CD4-positive, alpha-beta T cell (primary cell): ENCODE results near the gene LRWD1. TPM values are rescaled to one million over a fixed set of nuclear protein-coding genes. Genes with fewer than 3 reads are reported as not detected.
A peak's percentile ranks its signal among the peaks of the same experiment; 100 is the strongest.

Source experiments
- ATAC-seq: fragments of 200-7000 bp; cut with Tn5 transposase; one replicate; pipeline ENCODE4 v1.10.0; 2022; ENCODE audit warnings: mild to moderate bottlenecking; ENCODE audit not compliant: poor library complexity
- CTCF ChIA-PET: fragments of 350-600 bp; sonication (Branson Sonifier 250); formaldehyde crosslinking; loops from one replicate; lab custom pipeline; 2021; ENCODE audit warnings: antibody characterized with exemption, inconsistent platforms; lab: Charles Lee
- POLR2A ChIA-PET: fragments of 350-600 bp; sonication (Branson Sonifier 250); formaldehyde crosslinking; loops from one replicate; lab custom pipeline; 2021; ENCODE audit warnings: antibody characterized with exemption, inconsistent platforms; lab: Charles Lee
- DNase-seq, 14 experiments: peaks; one replicate each; pipeline ENCODE4 v3.0.0-alpha.2; 2013 to 2020; ENCODE audit warnings: mixed read lengths in 2 of 14
- H3K27ac ChIP-seq, 2 donors: one replicate each; pipeline versions ENCODE4 v1.5.1 to v1.7.0; 2013; ENCODE audit warnings: low read length in 2 of 2, low read depth in 1 of 2, mild to moderate bottlenecking in 1 of 2
- H3K27me3 ChIP-seq, 2 experiments: 1 replicate in 1 of 2; 2 replicates in 1 of 2; pipeline versions ENCODE4 v1.6.1 to v1.7.0; 2013; ENCODE audit warnings: low read length in 2 of 2, control low read depth in 1 of 2, mild to moderate bottlenecking in 1 of 2, moderate library complexity in 1 of 2; ENCODE audit not compliant: insufficient read depth in 2 of 2, control insufficient read depth in 1 of 2
- H3K36me3 ChIP-seq: one replicate; pipeline ENCODE4 v1.6.1; 2013; ENCODE audit warnings: low read length, control low read depth; ENCODE audit not compliant: insufficient read depth
- H3K4me1 ChIP-seq: one replicate; pipeline ENCODE4 v1.6.1; 2013; ENCODE audit warnings: low read length, control low read depth; ENCODE audit not compliant: insufficient read depth
- H3K4me3 ChIP-seq: one replicate; pipeline ENCODE4 v1.5.1; 2013; ENCODE audit warnings: mild to moderate bottlenecking, low read length, moderate library complexity
- H3K9me3 ChIP-seq, 2 experiments: 1 replicate in 1 of 2; 2 replicates in 1 of 2; pipeline versions ENCODE4 v1.6.1 to v1.7.0; 2013; ENCODE audit warnings: low read length in 2 of 2, mild to moderate bottlenecking in 2 of 2, control low read depth in 1 of 2, moderate library complexity in 1 of 2; ENCODE audit not compliant: control insufficient read depth in 1 of 2, insufficient read depth in 1 of 2
- H3K27ac Mint-ChIP-seq: one replicate; pipeline ENCODE4 v1.8.0; 2020; ENCODE audit warnings: mixed read lengths
- H3K27me3 Mint-ChIP-seq: one replicate; pipeline ENCODE4 v1.8.0; 2021; ENCODE audit warnings: mixed read lengths
- H3K36me3 Mint-ChIP-seq: one replicate; pipeline ENCODE4 v1.8.0; 2021; ENCODE audit warnings: low read depth, mixed read lengths
- H3K4me1 Mint-ChIP-seq: one replicate; pipeline ENCODE4 v1.8.0; 2021; ENCODE audit warnings: low read depth, mixed read lengths
- H3K4me3 Mint-ChIP-seq: one replicate; pipeline ENCODE4 v1.8.0; 2020; ENCODE audit warnings: mild to moderate bottlenecking, mixed read lengths
- H3K9me3 Mint-ChIP-seq: one replicate; pipeline ENCODE4 v1.8.0; 2020; ENCODE audit warnings: mixed read lengths
- CTCF ChIP-seq: fragments of 200-600 bp; IDR thresholded peaks from one replicate; pipeline ENCODE4 v1.8.0; 2022; ENCODE audit warnings: antibody characterized with exemption, mild to moderate bottlenecking
- intact Hi-C, 2 experiments: fragments of 100-400 bp; cut with DNase I in 1 of 2; cut with micrococcal nuclease in 1 of 2; formaldehyde crosslinking; loops; one replicate each; pipeline versions ENCODE4 v1.15.1 to v1.9.0; 2023 to 2025; cut with DNase I, micrococcal nuclease
- total RNA-seq, 174 experiments: library from RNA in 2 of 174; stranded (reverse) in 2 of 174; gene quantifications; one replicate each; pipeline ENCODE4 v1.2.3 and lab custom pipeline; 2021 to 2026

LRWD1 gene
- total RNA-seq, 2 experiments from 2014 or later: 12.9 to 13.9 TPM

- intact Hi-C loops: loop anchor here (2.0 to 5.0 kb wide), 4 partner anchors 15 to 36 kb away; partner anchors contain the start of gene PRKRIP1 (in 2 of the 2)
- Histone ChIP-seq H3K4me1 (peaks cover 85% of the 10 kb centered on the region), H3K9me3 (no peaks in the 10 kb centered on the region), H3K36me3 (no peaks in the 10 kb centered on the region), H3K4me3 (peak overlapping the region; percentile 26), H3K27me3 (no peaks in the 10 kb centered on the region), H3K27ac (peak overlapping the region; percentile 92 to 95)
- Mint-ChIP-seq H3K4me1 (peaks cover 60% of the 10 kb centered on the region), H3K36me3 (peaks cover 19% of the 10 kb centered on the region), H3K27me3 (no peaks in the 10 kb centered on the region), H3K9me3 (no peaks in the 10 kb centered on the region), H3K27ac (peak overlapping the region; percentile 100), H3K4me3 (peak overlapping the region; percentile 94)
- DNase-seq (peak; percentile 44 to 92 (median 63)), ATAC-seq (peak; percentile 76)
- ChIA-PET CTCF (interaction anchor here (1.2 to 4.0 kb wide), 4 partner anchors 16 to 27 kb away, joined by 3 to 13 read pairs (median 8); no protein-coding TSS in a partner anchor), POLR2A (interaction anchor here (1.1 to 6.6 kb wide), 6 partner anchors 13 to 34 kb away, joined by 4 to 61 read pairs (median 6); no protein-coding TSS in a partner anchor)
- no peak for TF ChIP-seq CTCF
Observed at GRCh38 chr7:102431617-102432298, 33.0 kb upstream of the LRWD1 start.

- no peaks in the 10 kb centered on the region for H3K9me3 ChIP-seq
- H3K4me3 Mint-ChIP-seq: peak overlapping the region; percentile 94
- intact Hi-C loops: loop anchor here (1.0 to 5.0 kb wide), 5 partner anchors 16 to 36 kb away; partner anchors contain the start of genes PRKRIP1 (in 2 of the 2), ALKBH4 (in 1 of the 2) and LRWD1 (in 1 of the 2)
- H3K9me3 Mint-ChIP-seq: no peaks in the 10 kb centered on the region
- POLR2A ChIA-PET: interaction anchor here (1.1 to 6.6 kb wide), 6 partner anchors 14 to 34 kb away, joined by 4 to 61 read pairs (median 6); no protein-coding TSS in a partner anchor
- H3K4me1 ChIP-seq: peaks cover 76% of the 10 kb centered on the region
- peak overlapping the region; percentile 92 to 95 for H3K27ac ChIP-seq
- CTCF ChIA-PET: interaction anchor here (1.2 to 4.0 kb wide), 4 partner anchors 17 to 28 kb away, joined by 3 to 13 read pairs (median 8); no protein-coding TSS in a partner anchor
- H3K27me3 ChIP-seq: no peaks in the 10 kb centered on the region
- DNase-seq (peak in 3 of 14 experiments; percentile 13 to 31 (median 18)), ATAC-seq (peak; percentile 9)
- H3K4me3 ChIP-seq: peak overlapping the region; percentile 71
- peak overlapping the region; percentile 100 for H3K27ac Mint-ChIP-seq
- no peak for TF ChIP-seq CTCF
- H3K27me3 Mint-ChIP-seq: no peaks in the 10 kb centered on the region
- H3K36me3 ChIP-seq: peaks cover 1% of the 10 kb centered on the region
- peaks cover 52% of the 10 kb centered on the region for H3K4me1 Mint-ChIP-seq
- peaks cover 19% of the 10 kb centered on the region for H3K36me3 Mint-ChIP-seq
Observed at GRCh38 chr7:102432442-102433218, 32.2 kb upstream of the LRWD1 start.
